ENCODE results near the gene GPAT2. TPM values are rescaled to one million over a fixed set of nuclear protein-coding genes. Genes with fewer than 3 reads are reported as not detected.
"Not testable (repeated sequence)": the region's sequence is repeated elsewhere in the genome, so short reads cannot be mapped to it uniquely, and the experiment has no call there.

GPAT2 gene
- total RNA-seq, 1 donor from 2014 or later, result 4.3 TPM

- H3K27ac ChIP-seq; DNase-seq; H3K36me3 ChIP-seq; H3K4me3 ChIP-seq; ATAC-seq; H3K27me3 ChIP-seq (ENCODE audit: low read depth); H3K9me3 ChIP-seq; intact Hi-C loops (cut with DNase I); H3K4me1 ChIP-seq: not testable (repeated sequence)
Measured at GRCh38 chr2:96059443-96059842, 24.7 kb upstream of the GPAT2 start.

GRCh38 chr2:96055830-96056229 lies 21.1 kb upstream of the GPAT2 start:
- H3K27me3 ChIP-seq (ENCODE audit: low read depth); DNase-seq; H3K36me3 ChIP-seq; intact Hi-C loops (cut with DNase I); H3K27ac ChIP-seq; H3K4me1 ChIP-seq; ATAC-seq; H3K9me3 ChIP-seq; H3K4me3 ChIP-seq: not testable (repeated sequence)

- intact Hi-C loops (cut with DNase I); H3K4me1 ChIP-seq; ATAC-seq; H3K9me3 ChIP-seq; H3K36me3 ChIP-seq; H3K4me3 ChIP-seq; H3K27me3 ChIP-seq (ENCODE audit: low read depth); DNase-seq; H3K27ac ChIP-seq: not testable (repeated sequence)
Measured at GRCh38 chr2:96054537-96054936, 19.8 kb upstream of the GPAT2 start.

GRCh38 chr2:96053385-96053784 lies 18.7 kb upstream of the GPAT2 start:
- ATAC-seq; intact Hi-C loops (cut with DNase I): not testable (repeated sequence)

GRCh38 chr2:96052632-96053031 lies 17.9 kb upstream of the GPAT2 start:
- H3K9me3 ChIP-seq; ATAC-seq; H3K36me3 ChIP-seq; intact Hi-C loops (cut with DNase I); H3K27ac ChIP-seq; DNase-seq; H3K4me1 ChIP-seq; H3K27me3 ChIP-seq (ENCODE audit: low read depth); H3K4me3 ChIP-seq: not testable (repeated sequence)

More at GRCh38 chr2:96053385-96053784, 18.7 kb upstream of the GPAT2 start:
- H3K27me3 ChIP-seq (ENCODE audit: low read depth); H3K4me3 ChIP-seq; H3K27ac ChIP-seq; H3K36me3 ChIP-seq; DNase-seq; H3K9me3 ChIP-seq; H3K4me1 ChIP-seq: not testable (repeated sequence)

GRCh38 chr2:96049917-96050262 lies 15.2 kb upstream of the GPAT2 start:
- H3K4me1 ChIP-seq, result not testable (repeated sequence)

GRCh38 chr2:96049049-96049916 lies 14.6 kb upstream of the GPAT2 start:
- intact Hi-C loops (cut with DNase I); H3K4me1 ChIP-seq; H3K27me3 ChIP-seq (ENCODE audit: low read depth); H3K9me3 ChIP-seq; H3K36me3 ChIP-seq; H3K4me3 ChIP-seq; DNase-seq; H3K27ac ChIP-seq: not testable (repeated sequence)
- peak; percentile 7 to 9 for ATAC-seq

More at GRCh38 chr2:96049917-96050262, 15.2 kb upstream of the GPAT2 start:
- peak in 1 of 2 donors; percentile 18 for ATAC-seq
- DNase-seq; H3K36me3 ChIP-seq; H3K9me3 ChIP-seq; H3K27me3 ChIP-seq (ENCODE audit: low read depth); H3K27ac ChIP-seq; H3K4me3 ChIP-seq; intact Hi-C loops (cut with DNase I): not testable (repeated sequence)

- H3K4me1 ChIP-seq; H3K36me3 ChIP-seq; ATAC-seq; H3K27me3 ChIP-seq (ENCODE audit: low read depth); H3K9me3 ChIP-seq; intact Hi-C loops (cut with DNase I); H3K4me3 ChIP-seq; DNase-seq; H3K27ac ChIP-seq: not testable (repeated sequence)
Measured at GRCh38 chr2:96035554-96035953, 838 bp upstream of the GPAT2 start.

- intact Hi-C loops (cut with DNase I); H3K9me3 ChIP-seq; DNase-seq; H3K4me3 ChIP-seq; H3K27me3 ChIP-seq (ENCODE audit: low read depth); H3K27ac ChIP-seq; H3K4me1 ChIP-seq; H3K36me3 ChIP-seq: not testable (repeated sequence)
- peak in 1 of 2 donors; percentile 16 for ATAC-seq
Measured at GRCh38 chr2:96033997-96034396, 719 bp downstream of the GPAT2 start.

GRCh38 chr2:96027725-96028325 lies 6.9 kb downstream of the GPAT2 start:
- H3K36me3 ChIP-seq; H3K4me3 ChIP-seq; ATAC-seq; DNase-seq; H3K27me3 ChIP-seq (ENCODE audit: low read depth); H3K9me3 ChIP-seq; H3K4me1 ChIP-seq; intact Hi-C loops (cut with DNase I); H3K27ac ChIP-seq: not testable (repeated sequence)

- intact Hi-C loops (cut with DNase I); ATAC-seq; DNase-seq: not testable (repeated sequence)
Measured at GRCh38 chr2:96025755-96026154, 9.0 kb downstream of the GPAT2 start.

More at GRCh38 chr2:96025755-96026154, 9.0 kb downstream of the GPAT2 start:
- H3K27me3 ChIP-seq (ENCODE audit: low read depth); H3K9me3 ChIP-seq; H3K4me3 ChIP-seq; H3K4me1 ChIP-seq; H3K27ac ChIP-seq; H3K36me3 ChIP-seq: not testable (repeated sequence)
